Fibroblast of lung (primary cell): ENCODE measurements around the gene FBLN2. TPM values are rescaled to one million over a fixed set of nuclear protein-coding genes. Genes with fewer than 3 reads are reported as not detected.
"Not testable (repeated sequence)": the region's sequence is repeated elsewhere in the genome, so short reads cannot be mapped to it uniquely, and the experiment has no call there.

Source experiments
- DNase-seq, 2 donors: peaks; one replicate each; pipeline versions ENCODE4 v3.0.0 to v3.0.0-alpha.2; 2010; ENCODE audit warnings: low read depth in 2 of 2
- H2AFZ ChIP-seq: 2 replicates; pipeline ENCODE4 v1.5.1; 2012; ENCODE audit warnings: low read length, control low read depth, inconsistent platforms
- H3K27ac ChIP-seq: 2 replicates; pipeline ENCODE4 v1.5.1; 2011; ENCODE audit warnings: low read length, control low read depth; ENCODE audit not compliant: insufficient read depth
- H3K27me3 ChIP-seq: 2 replicates; pipeline ENCODE4 v1.5.1; 2011; ENCODE audit warnings: mild to moderate bottlenecking, low read length; ENCODE audit not compliant: control insufficient read depth, insufficient read depth
- H3K36me3 ChIP-seq: 2 replicates; pipeline ENCODE4 v1.5.1; 2011; ENCODE audit warnings: low read length; ENCODE audit not compliant: control insufficient read depth, insufficient read depth
- H3K4me1 ChIP-seq: 2 replicates; pipeline ENCODE4 v1.5.1; 2011; ENCODE audit warnings: low read length; ENCODE audit not compliant: control insufficient read depth, insufficient read depth; ENCODE audit errors: extremely low read depth
- H3K4me2 ChIP-seq: 2 replicates; pipeline ENCODE4 v1.5.1; 2011; ENCODE audit warnings: low read length, control low read depth; ENCODE audit not compliant: insufficient read depth; ENCODE audit errors: extremely low read depth
- H3K4me3 ChIP-seq, 4 experiments: fragments of 200-600 bp in 1 of 4; sonication (generic) in 1 of 4; replicated peaks in 1 of 4; 2 replicates each; pipeline ENCODE4 v1.5.1; 2011 to 2016; ENCODE audit warnings: low read length in 4 of 4, low read depth in 3 of 4, mild to moderate bottlenecking in 3 of 4, control low read depth in 2 of 4, inconsistent platforms in 1 of 4, mixed read lengths in 1 of 4; ENCODE audit not compliant: insufficient read depth in 1 of 4; ENCODE audit errors: control extremely low read depth in 1 of 4
- H3K79me2 ChIP-seq: 2 replicates; pipeline ENCODE4 v1.5.1; 2012; ENCODE audit warnings: mild to moderate bottlenecking, low read length, inconsistent platforms; ENCODE audit not compliant: control insufficient read depth, insufficient read depth
- H3K9ac ChIP-seq: 2 replicates; pipeline ENCODE4 v1.5.1; 2011; ENCODE audit warnings: mild to moderate bottlenecking, low read length, control low read depth; ENCODE audit not compliant: insufficient read depth
- H3K9me3 ChIP-seq: 2 replicates; pipeline ENCODE4 v1.5.1; 2012; ENCODE audit warnings: low read depth, low read length; ENCODE audit not compliant: control insufficient read depth, insufficient read depth
- H4K20me1 ChIP-seq: 2 replicates; pipeline ENCODE4 v1.5.1; 2011; ENCODE audit warnings: low read length; ENCODE audit not compliant: control insufficient read depth, insufficient read depth; ENCODE audit errors: extremely low read depth
- CTCF ChIP-seq, 2 donors: IDR thresholded peaks in 1 of 2; conservative IDR thresholded peaks in 1 of 2; 1 replicate in 1 of 2; 2 replicates in 1 of 2; pipeline ENCODE4 v1.5.1; 2011 to 2012; ENCODE audit warnings: low read length in 2 of 2, control low read depth in 1 of 2, inconsistent platforms in 1 of 2, low read depth in 1 of 2, mild to moderate bottlenecking in 1 of 2
- EZH2 ChIP-seq: IDR thresholded peaks from 2 replicates; pipeline ENCODE4 v1.5.1; 2012; ENCODE audit warnings: low read length, control low read depth, mild to moderate bottlenecking; ENCODE audit errors: missing control alignments
- polyA plus RNA-seq, 2 donors: library from polyadenylated mRNA; depleted of rRNA in 1 of 2; stranded (reverse) in 1 of 2; unstranded in 1 of 2; fragments of >200 nt; gene quantifications; 2 replicates each; pipeline ENCODE4 v1.2.1, GENCODE V29; 2011 to 2012; ENCODE audit warnings: missing spikeins in 1 of 2
- total RNA-seq: library from RNA; depleted of rRNA; stranded (reverse); fragments of >200 nt; gene quantifications from 2 replicates; pipeline ENCODE4 v1.2.1, GENCODE V29; 2014

Gene FBLN2
- total and polyA plus RNA-seq, 2 donors (not counting 1 experiment from before 2014, with no cell fraction given): 25.4 to 138 TPM

GRCh38 chr3:13521309-13521708 lies 27.6 kb upstream of the FBLN2 start:
- H3K4me2 ChIP-seq: no peak overlapping the region
- no peaks in the 10 kb centered on the region for H3K4me1 ChIP-seq
- H3K4me3 ChIP-seq: no peak overlapping the region
- no peaks in the 10 kb centered on the region for H3K79me2 ChIP-seq
- no peaks in the 10 kb centered on the region for H3K36me3 ChIP-seq
- no peak for DNase-seq
- no peak overlapping the region for H2AFZ ChIP-seq
- no peaks in the 10 kb centered on the region for H4K20me1 ChIP-seq
- H3K27ac ChIP-seq: no peak overlapping the region
- H3K9ac ChIP-seq: no peak overlapping the region
- H3K9me3 ChIP-seq: no peaks in the 10 kb centered on the region
- TF ChIP-seq CTCF (conservative IDR thresholded peaks at IDR 0.05 in 1 of 2, IDR thresholded peaks at IDR 0.05 in 1 of 2; ENCODE audit: low read depth in 1 of 2, low read length in 2 of 2) (no peak), EZH2 (no peak)
- H3K27me3 ChIP-seq: no peaks in the 10 kb centered on the region

GRCh38 chr3:13521749-13522148 lies 27.2 kb upstream of the FBLN2 start:
- H4K20me1 ChIP-seq, H3K27me3 ChIP-seq, H3K79me2 ChIP-seq, H3K9me3 ChIP-seq, H3K4me1 ChIP-seq, H2AFZ ChIP-seq, H3K9ac ChIP-seq, H3K27ac ChIP-seq, H3K4me2 ChIP-seq, DNase-seq, H3K36me3 ChIP-seq, H3K4me3 ChIP-seq: not testable (repeated sequence)

- Histone ChIP-seq H3K9ac (no peak overlapping the region), H2AFZ (no peak overlapping the region), H3K9me3 (no peaks in the 10 kb centered on the region), H3K36me3 (no peaks in the 10 kb centered on the region), H3K4me2 (no peak overlapping the region), H4K20me1 (no peaks in the 10 kb centered on the region), H3K79me2 (no peaks in the 10 kb centered on the region), H3K4me3 (no peak overlapping the region), H3K4me1 (no peaks in the 10 kb centered on the region), H3K27me3 (no peaks in the 10 kb centered on the region), H3K27ac (no peak overlapping the region)
- no peak for DNase-seq
- TF ChIP-seq CTCF (conservative IDR thresholded peaks at IDR 0.05 in 1 of 2, IDR thresholded peaks at IDR 0.05 in 1 of 2; ENCODE audit: low read depth in 1 of 2, low read length in 2 of 2): no peak
- no peak for TF ChIP-seq EZH2
These were observed 26.7 kb upstream of the FBLN2 start for GRCh38 chr3:13522236-13522635.
